ENCODE data around the gene DR1. TPM values are rescaled to one million over a fixed set of nuclear protein-coding genes. Genes with fewer than 3 reads are reported as not detected.

Gene DR1
- total and polyA plus RNA-seq, 2 of the 13 experiments (the other 11 are each of a cell fraction or from before 2014, with no cell fraction given): 17.8 to 42.3 TPM

DNA sequence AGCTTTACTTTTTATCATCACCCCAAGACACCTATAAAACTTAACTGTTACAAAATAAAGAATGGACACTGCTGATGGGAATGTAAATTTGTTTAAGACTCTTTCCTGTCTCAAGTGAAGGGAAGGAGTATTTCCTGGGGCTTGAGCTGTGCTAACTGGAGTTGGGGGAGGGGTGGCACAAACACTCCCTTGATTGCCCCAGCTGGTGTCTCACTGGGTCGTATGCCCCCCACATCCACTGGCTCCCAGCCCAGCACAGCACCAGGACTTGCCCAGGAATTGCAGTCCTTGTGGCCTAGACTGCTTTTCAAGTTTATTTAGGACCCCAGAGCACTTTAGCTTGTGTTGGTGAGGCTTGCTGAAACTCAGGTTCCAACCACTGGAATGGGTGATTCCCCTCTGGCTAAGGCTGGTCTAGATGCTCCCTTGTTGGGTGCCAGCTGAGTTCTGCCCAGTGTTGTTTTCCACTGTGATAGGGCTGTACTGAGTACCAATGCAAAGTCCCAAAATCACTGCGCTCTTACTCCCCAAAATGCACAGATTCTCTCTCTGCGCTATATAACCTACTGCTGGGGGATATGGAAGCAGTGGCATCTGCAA is 49.1 kb upstream of the DR1 start:
- ChIA-PET CTCF (ENCODE audit: low intra/inter-chr PET ratio, low total read pairs) (no interaction called here), POLR2A (no interaction called here)
- BruUV-seq (replicated peaks): no TSS peak
- Histone ChIP-seq H2AFZ (ENCODE audit: low read length) (no peak overlapping the region), H3K9ac (ENCODE audit: insufficient read depth, low read depth, low read length) (no peak overlapping the region), H3K27ac (ENCODE audit: extremely low read length, insufficient read depth, low read length) (no peak overlapping the region), H3K4me2 (ENCODE audit: low read depth, low read length) (no peak overlapping the region), H4K20me1 (ENCODE audit: insufficient read depth, low read length) (no peaks in the 10 kb centered on the region), H3K4me3 (replicated peaks in 1 of 3; ENCODE audit: insufficient read depth in 1 of 3, low read depth in 2 of 3, low read length in 3 of 3) (no peak overlapping the region), H3K9me3 (ENCODE audit: low read length) (no peaks in the 10 kb centered on the region), H3K79me2 (ENCODE audit: insufficient read depth, low read length) (no peaks in the 10 kb centered on the region), H3K27me3 (ENCODE audit: control insufficient read depth in 1 of 2, insufficient read depth in 2 of 2, low read length in 2 of 2) (no peaks in the 10 kb centered on the region), H3K4me1 (ENCODE audit: insufficient read depth, low read length) (no peaks in the 10 kb centered on the region), H3K36me3 (replicated peaks in 1 of 2; ENCODE audit: control insufficient read depth in 1 of 2, insufficient read depth in 2 of 2, low read length in 2 of 2) (no peaks in the 10 kb centered on the region)
- no peak for ATAC-seq
- intact Hi-C loops (cut with micrococcal nuclease; ENCODE audit: unreplicated experiment): no loop called here
- 86% methylated on average over 3 of the region's 3 CpGs for WGBS (ENCODE audit: low lambda C conversion rate)
- no peak for TF ChIP-seq GABPA (IDR thresholded peaks at IDR 0.05; ENCODE audit: low read depth, low read length)
- no peak for TF ChIP-seq GABPA (CRISPR knock-in tag; IDR thresholded peaks at IDR 0.05; ENCODE audit: low read depth)
- TF ChIP-seq HDAC1 (CRISPR knock-in tag; IDR thresholded peaks at IDR 0.05): no peak
- TF ChIP-seq ZNF883 (CRISPR knock-in tag; IDR thresholded peaks at IDR 0.05; ENCODE audit: not compliant biosample characterization): no peak
- no peak for TF ChIP-seq KLF6 (CRISPR knock-in tag; IDR thresholded peaks at IDR 0.05)
- TF ChIP-seq, protein P1, sequence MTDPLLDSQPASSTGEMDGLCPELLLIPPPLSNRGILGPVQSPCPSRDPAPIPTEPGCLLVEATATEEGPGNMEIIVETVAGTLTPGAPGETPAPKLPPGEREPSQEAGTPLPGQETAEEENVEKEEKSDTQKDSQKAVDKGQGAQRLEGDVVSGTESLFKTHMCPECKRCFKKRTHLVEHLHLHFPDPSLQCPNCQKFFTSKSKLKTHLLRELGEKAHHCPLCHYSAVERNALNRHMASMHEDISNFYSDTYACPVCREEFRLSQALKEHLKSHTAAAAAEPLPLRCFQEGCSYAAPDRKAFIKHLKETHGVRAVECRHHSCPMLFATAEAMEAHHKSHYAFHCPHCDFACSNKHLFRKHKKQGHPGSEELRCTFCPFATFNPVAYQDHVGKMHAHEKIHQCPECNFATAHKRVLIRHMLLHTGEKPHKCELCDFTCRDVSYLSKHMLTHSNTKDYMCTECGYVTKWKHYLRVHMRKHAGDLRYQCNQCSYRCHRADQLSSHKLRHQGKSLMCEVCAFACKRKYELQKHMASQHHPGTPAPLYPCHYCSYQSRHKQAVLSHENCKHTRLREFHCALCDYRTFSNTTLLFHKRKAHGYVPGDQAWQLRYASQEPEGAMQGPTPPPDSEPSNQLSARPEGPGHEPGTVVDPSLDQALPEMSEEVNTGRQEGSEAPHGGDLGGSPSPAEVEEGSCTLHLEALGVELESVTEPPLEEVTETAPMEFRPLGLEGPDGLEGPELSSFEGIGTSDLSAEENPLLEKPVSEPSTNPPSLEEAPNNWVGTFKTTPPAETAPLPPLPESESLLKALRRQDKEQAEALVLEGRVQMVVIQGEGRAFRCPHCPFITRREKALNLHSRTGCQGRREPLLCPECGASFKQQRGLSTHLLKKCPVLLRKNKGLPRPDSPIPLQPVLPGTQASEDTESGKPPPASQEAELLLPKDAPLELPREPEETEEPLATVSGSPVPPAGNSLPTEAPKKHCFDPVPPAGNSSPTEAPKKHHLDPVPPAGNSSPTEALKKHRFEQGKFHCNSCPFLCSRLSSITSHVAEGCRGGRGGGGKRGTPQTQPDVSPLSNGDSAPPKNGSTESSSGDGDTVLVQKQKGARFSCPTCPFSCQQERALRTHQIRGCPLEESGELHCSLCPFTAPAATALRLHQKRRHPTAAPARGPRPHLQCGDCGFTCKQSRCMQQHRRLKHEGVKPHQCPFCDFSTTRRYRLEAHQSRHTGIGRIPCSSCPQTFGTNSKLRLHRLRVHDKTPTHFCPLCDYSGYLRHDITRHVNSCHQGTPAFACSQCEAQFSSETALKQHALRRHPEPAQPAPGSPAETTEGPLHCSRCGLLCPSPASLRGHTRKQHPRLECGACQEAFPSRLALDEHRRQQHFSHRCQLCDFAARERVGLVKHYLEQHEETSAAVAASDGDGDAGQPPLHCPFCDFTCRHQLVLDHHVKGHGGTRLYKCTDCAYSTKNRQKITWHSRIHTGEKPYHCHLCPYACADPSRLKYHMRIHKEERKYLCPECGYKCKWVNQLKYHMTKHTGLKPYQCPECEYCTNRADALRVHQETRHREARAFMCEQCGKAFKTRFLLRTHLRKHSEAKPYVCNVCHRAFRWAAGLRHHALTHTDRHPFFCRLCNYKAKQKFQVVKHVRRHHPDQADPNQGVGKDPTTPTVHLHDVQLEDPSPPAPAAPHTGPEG (CRISPR knock-in tag; IDR thresholded peaks at IDR 0.05): no peak
- TF ChIP-seq, protein P2, sequence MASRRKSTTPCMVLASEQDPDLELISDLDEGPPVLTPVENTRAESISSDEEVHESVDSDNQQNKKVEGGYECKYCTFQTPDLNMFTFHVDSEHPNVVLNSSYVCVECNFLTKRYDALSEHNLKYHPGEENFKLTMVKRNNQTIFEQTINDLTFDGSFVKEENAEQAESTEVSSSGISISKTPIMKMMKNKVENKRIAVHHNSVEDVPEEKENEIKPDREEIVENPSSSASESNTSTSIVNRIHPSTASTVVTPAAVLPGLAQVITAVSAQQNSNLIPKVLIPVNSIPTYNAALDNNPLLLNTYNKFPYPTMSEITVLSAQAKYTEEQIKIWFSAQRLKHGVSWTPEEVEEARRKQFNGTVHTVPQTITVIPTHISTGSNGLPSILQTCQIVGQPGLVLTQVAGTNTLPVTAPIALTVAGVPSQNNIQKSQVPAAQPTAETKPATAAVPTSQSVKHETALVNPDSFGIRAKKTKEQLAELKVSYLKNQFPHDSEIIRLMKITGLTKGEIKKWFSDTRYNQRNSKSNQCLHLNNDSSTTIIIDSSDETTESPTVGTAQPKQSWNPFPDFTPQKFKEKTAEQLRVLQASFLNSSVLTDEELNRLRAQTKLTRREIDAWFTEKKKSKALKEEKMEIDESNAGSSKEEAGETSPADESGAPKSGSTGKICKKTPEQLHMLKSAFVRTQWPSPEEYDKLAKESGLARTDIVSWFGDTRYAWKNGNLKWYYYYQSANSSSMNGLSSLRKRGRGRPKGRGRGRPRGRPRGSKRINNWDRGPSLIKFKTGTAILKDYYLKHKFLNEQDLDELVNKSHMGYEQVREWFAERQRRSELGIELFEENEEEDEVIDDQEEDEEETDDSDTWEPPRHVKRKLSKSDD (CRISPR knock-in tag; IDR thresholded peaks at IDR 0.05; ENCODE audit: low read depth): no peak
- TF ChIP-seq, protein P3, sequence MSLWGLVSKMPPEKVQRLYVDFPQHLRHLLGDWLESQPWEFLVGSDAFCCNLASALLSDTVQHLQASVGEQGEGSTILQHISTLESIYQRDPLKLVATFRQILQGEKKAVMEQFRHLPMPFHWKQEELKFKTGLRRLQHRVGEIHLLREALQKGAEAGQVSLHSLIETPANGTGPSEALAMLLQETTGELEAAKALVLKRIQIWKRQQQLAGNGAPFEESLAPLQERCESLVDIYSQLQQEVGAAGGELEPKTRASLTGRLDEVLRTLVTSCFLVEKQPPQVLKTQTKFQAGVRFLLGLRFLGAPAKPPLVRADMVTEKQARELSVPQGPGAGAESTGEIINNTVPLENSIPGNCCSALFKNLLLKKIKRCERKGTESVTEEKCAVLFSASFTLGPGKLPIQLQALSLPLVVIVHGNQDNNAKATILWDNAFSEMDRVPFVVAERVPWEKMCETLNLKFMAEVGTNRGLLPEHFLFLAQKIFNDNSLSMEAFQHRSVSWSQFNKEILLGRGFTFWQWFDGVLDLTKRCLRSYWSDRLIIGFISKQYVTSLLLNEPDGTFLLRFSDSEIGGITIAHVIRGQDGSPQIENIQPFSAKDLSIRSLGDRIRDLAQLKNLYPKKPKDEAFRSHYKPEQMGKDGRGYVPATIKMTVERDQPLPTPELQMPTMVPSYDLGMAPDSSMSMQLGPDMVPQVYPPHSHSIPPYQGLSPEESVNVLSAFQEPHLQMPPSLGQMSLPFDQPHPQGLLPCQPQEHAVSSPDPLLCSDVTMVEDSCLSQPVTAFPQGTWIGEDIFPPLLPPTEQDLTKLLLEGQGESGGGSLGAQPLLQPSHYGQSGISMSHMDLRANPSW (CRISPR knock-in tag; IDR thresholded peaks at IDR 0.05; ENCODE audit: borderline replicate concordance): no peak
- no peak for TF ChIP-seq ZNF788 (CRISPR knock-in tag; IDR thresholded peaks at IDR 0.05; ENCODE audit: borderline replicate concordance)
- FAIRE-seq: no peak
- DNase-seq (ENCODE audit: low spot score): no peak
- in situ Hi-C loops (cut with HindIII; ENCODE audit: extremely low pct_ligation_motif_present, low pct_unique_long_range_greater_than_20kb): no loop called here

Data from HepG2 (cell line).